OCI-LY1 (cell line): ENCODE data around the gene GXYLT1.
"Not testable (repeated sequence)": the region's sequence is repeated elsewhere in the genome, so short reads cannot be mapped to it uniquely, and the experiment has no call there.

Source experiments
- H2AFZ ChIP-seq: fragments of 200-600 bp; sonication (generic), shearing (Covaris generic); 2 replicates; pipeline ENCODE4 v1.6.0; 2014; ENCODE audit warnings: antibody characterized with exemption, mild to moderate bottlenecking, low read length
- H3F3A ChIP-seq: fragments of 200-600 bp; sonication (generic), shearing (Covaris generic); 2 replicates; pipeline ENCODE4 v1.6.0; 2014; ENCODE audit warnings: mild to moderate bottlenecking, antibody characterized with exemption, low read length, moderate library complexity; ENCODE audit not compliant: insufficient read depth
- H3K27ac ChIP-seq: fragments of 200-600 bp; sonication (generic); 2 replicates; pipeline ENCODE4 v1.5.1; 2014; ENCODE audit warnings: low read length, mixed run types, mild to moderate bottlenecking, low read depth; ENCODE audit not compliant: poor library complexity, severe bottlenecking
- H3K27me3 ChIP-seq: fragments of 200-600 bp; sonication (generic); 2 replicates; pipeline ENCODE4 v1.6.0; 2014; ENCODE audit warnings: antibody characterized with exemption, mild to moderate bottlenecking, low read length, moderate library complexity; ENCODE audit not compliant: insufficient read depth
- H3K36me3 ChIP-seq: fragments of 200-600 bp; sonication (generic); 2 replicates; pipeline ENCODE4 v1.6.1; 2014; ENCODE audit warnings: mild to moderate bottlenecking, antibody characterized with exemption, low read length, moderate library complexity, mixed read lengths; ENCODE audit not compliant: insufficient read depth
- H3K4me1 ChIP-seq: fragments of 200-600 bp; sonication (generic); 2 replicates; pipeline ENCODE4 v1.5.1; 2014; ENCODE audit warnings: mild to moderate bottlenecking, low read length, moderate library complexity; ENCODE audit not compliant: insufficient read depth, severe bottlenecking
- H3K4me2 ChIP-seq: fragments of 200-600 bp; sonication (generic), shearing (Covaris generic); 2 replicates; pipeline ENCODE4 v1.6.1; 2014; ENCODE audit warnings: low read length
- H3K4me3 ChIP-seq: fragments of 200-600 bp; sonication (generic); 2 replicates; pipeline ENCODE4 v1.5.1; 2014; ENCODE audit warnings: low read length, low read depth, mild to moderate bottlenecking, mixed read lengths; ENCODE audit not compliant: poor library complexity, severe bottlenecking
- H3K79me2 ChIP-seq: fragments of 200-600 bp; shearing (Covaris generic); 2 replicates; pipeline ENCODE4 v1.6.1; 2016; ENCODE audit warnings: mixed run types, low read length, mixed read lengths; ENCODE audit not compliant: insufficient read depth
- H3K9ac ChIP-seq: fragments of 200-600 bp; sonication (generic), shearing (Covaris generic); 2 replicates; pipeline ENCODE4 v1.6.1; 2014; ENCODE audit warnings: mild to moderate bottlenecking, low read length, mixed read lengths
- H3K9me2 ChIP-seq: fragments of 200-600 bp; sonication (generic), shearing (Covaris generic); 2 replicates; pipeline ENCODE4 v1.6.1; 2014; ENCODE audit warnings: low read depth, mild to moderate bottlenecking, low read length, mixed read lengths
- H3K9me3 ChIP-seq: fragments of 200-600 bp; shearing (Covaris generic); 2 replicates; pipeline ENCODE4 v1.6.1; 2014; ENCODE audit warnings: low read length, mixed read lengths
- H4K20me1 ChIP-seq: fragments of 200-600 bp; sonication (generic), shearing (Covaris generic); 2 replicates; pipeline ENCODE4 v1.6.0; 2016; ENCODE audit warnings: mild to moderate bottlenecking, low read length; ENCODE audit not compliant: insufficient read depth
- CTCF ChIP-seq: fragments of 200-600 bp; sonication (generic), shearing (Covaris generic); IDR thresholded peaks from 2 replicates; pipeline ENCODE4 v1.5.1; 2017; ENCODE audit warnings: mild to moderate bottlenecking, antibody characterized with exemption, low read length, moderate library complexity, mixed read lengths
- EZH2 ChIP-seq: fragments of 200-600 bp; sonication (generic), shearing (Covaris generic); IDR thresholded peaks from 2 replicates; pipeline ENCODE4 v1.8.0; 2017; ENCODE audit warnings: borderline replicate concordance, mixed run types, mild to moderate bottlenecking, antibody characterized with exemption, low read length, moderate library complexity, mixed read lengths

GXYLT1 gene

GRCh38 chr12:42190376-42190775 lies 45.7 kb upstream of the GXYLT1 start:
- Histone ChIP-seq H3K79me2 (peaks cover 4% of the 10 kb centered on the region; the same call in 1 of the 2 replicates), H3K27ac (no peak overlapping the region), H4K20me1 (no peaks in the 10 kb centered on the region), H2AFZ (no peak overlapping the region), H3K36me3 (peaks cover 4% of the 10 kb centered on the region), H3K9ac (no peak overlapping the region), H3K9me3 (no peaks in the 10 kb centered on the region), H3F3A (no peaks in the 10 kb centered on the region), H3K4me3 (no peak overlapping the region), H3K9me2 (no peaks in the 10 kb centered on the region), H3K4me2 (no peak overlapping the region), H3K27me3 (no peaks in the 10 kb centered on the region), H3K4me1 (peaks cover 4% of the 10 kb centered on the region)
- TF ChIP-seq CTCF (no peak), EZH2 (no peak)

DNA sequence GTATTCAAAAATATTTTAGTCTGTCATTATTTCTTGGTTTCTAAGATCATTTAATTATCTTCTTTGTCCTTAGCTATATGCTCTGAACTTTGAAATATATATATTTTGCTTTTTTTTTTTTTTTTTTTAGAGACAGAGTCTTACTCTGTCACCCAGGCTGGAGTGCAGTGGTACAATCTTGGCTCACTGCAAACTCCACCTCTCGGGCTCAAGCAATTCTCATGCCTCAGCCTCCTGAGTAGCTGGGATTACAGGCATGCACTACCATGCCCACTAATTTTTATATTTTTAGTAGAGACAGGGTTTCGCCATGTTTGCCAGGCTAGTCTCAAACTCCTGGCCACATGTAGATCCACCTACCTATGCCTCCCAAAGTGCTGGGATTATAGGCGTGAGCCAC lies 43.6 kb upstream of the GXYLT1 start:
- not testable (repeated sequence) for H3K27ac ChIP-seq, H3K9me2 ChIP-seq

GRCh38 chr12:42187799-42188198 lies 43.1 kb upstream of the GXYLT1 start:
- peaks cover 8% of the 10 kb centered on the region for H3K36me3 ChIP-seq
- no peaks in the 10 kb centered on the region for H3K9me2 ChIP-seq
- H2AFZ ChIP-seq, result no peak overlapping the region
- H3K4me2 ChIP-seq, result no peak overlapping the region
- no peaks in the 10 kb centered on the region for H3K9me3 ChIP-seq
- H4K20me1 ChIP-seq, result no peaks in the 10 kb centered on the region
- H3K27me3 ChIP-seq, result no peaks in the 10 kb centered on the region
- peaks cover 4% of the 10 kb centered on the region; the same call in 1 of the 2 replicates for H3K79me2 ChIP-seq
- H3K9ac ChIP-seq, result no peak overlapping the region
- peaks cover 4% of the 10 kb centered on the region for H3K4me1 ChIP-seq
- H3K27ac ChIP-seq, result no peak overlapping the region
- H3K4me3 ChIP-seq, result no peak overlapping the region
- TF ChIP-seq EZH2, result no peak
- TF ChIP-seq CTCF, result no peak
- no peaks in the 10 kb centered on the region for H3F3A ChIP-seq

More for the DNA sequence above, 43.6 kb upstream of the GXYLT1 start:
- H3K36me3 ChIP-seq, H4K20me1 ChIP-seq, H3K4me2 ChIP-seq, H3K79me2 ChIP-seq, H3K4me3 ChIP-seq, H2AFZ ChIP-seq, H3K4me1 ChIP-seq, H3K9ac ChIP-seq, H3K9me3 ChIP-seq, H3K27me3 ChIP-seq, H3F3A ChIP-seq: not testable (repeated sequence)

- peaks cover 4% of the 10 kb centered on the region; the same call in 1 of the 2 replicates for H3K79me2 ChIP-seq
- no peak overlapping the region for H2AFZ ChIP-seq
- H3F3A ChIP-seq, result no peaks in the 10 kb centered on the region
- peaks cover 10% of the 10 kb centered on the region for H3K36me3 ChIP-seq
- H3K27me3 ChIP-seq, result no peaks in the 10 kb centered on the region
- H3K27ac ChIP-seq, result no peak overlapping the region
- H3K4me3 ChIP-seq, result no peak overlapping the region
- no peak overlapping the region for H3K4me2 ChIP-seq
- no peaks in the 10 kb centered on the region for H3K9me2 ChIP-seq
- H3K9me3 ChIP-seq, result no peaks in the 10 kb centered on the region
- TF ChIP-seq CTCF, result no peak
- no peak for TF ChIP-seq EZH2
- peaks cover 4% of the 10 kb centered on the region for H3K4me1 ChIP-seq
- no peaks in the 10 kb centered on the region for H4K20me1 ChIP-seq
- H3K9ac ChIP-seq, result no peak overlapping the region
Observed at GRCh38 chr12:42186793-42187192, 42.1 kb upstream of the GXYLT1 start.
